HepG2 (cell line): ENCODE results near the gene NAGS. TPM values are rescaled to one million over a fixed set of nuclear protein-coding genes. Genes with fewer than 3 reads are reported as not detected.

Source experiments
- DNMT1 ChIP-seq: sonication (generic); formaldehyde crosslinking; IDR thresholded peaks from 2 replicates; pipeline ENCODE4 v1.5.1; 2020; ENCODE audit warnings: mild to moderate bottlenecking, missing genetic modification reagents
- EZH2 ChIP-seq: conservative IDR thresholded peaks from 2 replicates; pipeline ENCODE4 v1.6.1; 2012; ENCODE audit warnings: mild to moderate bottlenecking, low read depth, low read length, moderate library complexity
- FOSL1 ChIP-seq: sonication (generic); formaldehyde crosslinking; IDR thresholded peaks from 2 replicates; pipeline ENCODE4 v1.9.0; 2021; ENCODE audit warnings: missing genetic modification reagents, borderline replicate concordance
- FOXA3 ChIP-seq: IDR thresholded peaks from 2 replicates; pipeline ENCODE4 v1.6.1; 2016; ENCODE audit warnings: missing genetic modification reagents, missing compliant biosample characterization
- KDM2A ChIP-seq: sonication (generic); formaldehyde crosslinking; IDR thresholded peaks from 2 replicates; pipeline ENCODE4 v1.4.0; 2020; ENCODE audit warnings: low read depth, missing genetic modification reagents, borderline replicate concordance
- KDM3A ChIP-seq: IDR thresholded peaks from 2 replicates; pipeline ENCODE4 v1.6.1; 2018; ENCODE audit warnings: low read depth, missing compliant biosample characterization
- MIXL1 ChIP-seq: IDR thresholded peaks from 2 replicates; pipeline ENCODE4 v1.6.1; 2016
- PAWR ChIP-seq: sonication (generic); formaldehyde crosslinking; IDR thresholded peaks from 2 replicates; pipeline ENCODE4 v1.4.0; 2020; ENCODE audit warnings: missing genetic modification reagents, mild to moderate bottlenecking, borderline replicate concordance
- POGZ ChIP-seq: sonication (generic); formaldehyde crosslinking; IDR thresholded peaks from 2 replicates; pipeline ENCODE4 v1.4.0; 2020; ENCODE audit warnings: mild to moderate bottlenecking, missing genetic modification reagents
- PPARG ChIP-seq: conservative IDR thresholded peaks from 2 replicates; pipeline ENCODE4 v1.6.1; 2016; ENCODE audit warnings: missing biosample characterization, missing genetic modification reagents
- RARA ChIP-seq: IDR thresholded peaks from 2 replicates; pipeline ENCODE4 v1.6.1; 2016; ENCODE audit warnings: missing genetic modification reagents, missing compliant biosample characterization
- RNF2 ChIP-seq: fragments of 450-650 bp; conservative IDR thresholded peaks from 2 replicates; pipeline ENCODE4 v1.6.1; 2016; ENCODE audit warnings: low read depth
- ZBTB7A ChIP-seq: sonication (generic); formaldehyde crosslinking; IDR thresholded peaks from 2 replicates; pipeline ENCODE4 v1.8.0; 2022; ENCODE audit warnings: mild to moderate bottlenecking, missing genetic modification reagents
- ZNF569 ChIP-seq: sonication (generic); formaldehyde crosslinking; IDR thresholded peaks from 2 replicates; pipeline ENCODE4 v1.5.0; 2020; ENCODE audit warnings: mild to moderate bottlenecking, missing genetic modification reagents, moderate library complexity, borderline replicate concordance
- ZNF747 ChIP-seq: sonication (generic); formaldehyde crosslinking; IDR thresholded peaks from 2 replicates; pipeline ENCODE4 v1.8.1; 2023; ENCODE audit warnings: missing genetic modification reagents, mild to moderate bottlenecking, borderline replicate concordance
- polyA plus RNA-seq, 8 experiments: library from polyadenylated mRNA; depleted of rRNA in 3 of 8; stranded (reverse) in 7 of 8; unstranded in 1 of 8; fragments of >200 nt; fragmentation: Illumina TruSeq in 4 of 8; extraction: Trizol in 4 of 8; gene quantifications; 2 replicates each; pipeline versions ENCODE4 v1.2.1 to v1.2.3, GENCODE V29; 2011 to 2016; ENCODE audit warnings: low read depth in 4 of 8, missing spikeins in 1 of 8, mixed read lengths in 1 of 8; ENCODE audit not compliant: insufficient read depth in 1 of 8
- total RNA-seq, 5 experiments: library from RNA; depleted of rRNA; stranded (reverse); fragments of >200 nt; fragmentation: Illumina TruSeq; extraction: Trizol; gene quantifications; 2 replicates each; pipeline ENCODE4 v1.2.3, GENCODE V29; 2016; ENCODE audit warnings: low read depth in 1 of 5
- TF ChIP-seq, protein P1 (sequence below): sonication (generic); formaldehyde crosslinking; IDR thresholded peaks from 2 replicates; pipeline ENCODE4 v1.4.0; 2020; ENCODE audit warnings: missing genetic modification reagents
- TF ChIP-seq, protein P2 (sequence below): IDR thresholded peaks from 2 replicates; pipeline ENCODE4 v1.6.1; 2016; ENCODE audit warnings: mild to moderate bottlenecking, missing biosample characterization, missing genetic modification reagents
- TF ChIP-seq, protein P3 (sequence below): sonication (generic); formaldehyde crosslinking; IDR thresholded peaks from 2 replicates; pipeline ENCODE4 v1.8.1; 2023; ENCODE audit warnings: missing genetic modification reagents, mild to moderate bottlenecking, borderline replicate concordance
- TF ChIP-seq, protein P4 (sequence below), 2 experiments: sonication (generic) in 1 of 2; formaldehyde crosslinking in 1 of 2; IDR thresholded peaks; 2 replicates each; pipeline versions ENCODE4 v1.4.0 to v1.6.1; 2016 to 2020; ENCODE audit warnings: borderline replicate concordance in 1 of 2, low read depth in 1 of 2, mild to moderate bottlenecking in 1 of 2, missing genetic modification reagents in 1 of 2
- TF ChIP-seq, protein P5 (sequence below), 2 experiments: fragments of 450-650 bp in 1 of 2; sonication (generic) in 1 of 2; formaldehyde crosslinking; IDR thresholded peaks; 2 replicates each; pipeline versions ENCODE4 v1.5.0 to v1.8.0; 2020 to 2022; ENCODE audit warnings: mild to moderate bottlenecking in 1 of 2, missing genetic modification reagents in 1 of 2

NAGS gene
- total and polyA plus RNA-seq, 2 of the 13 experiments (the other 11 are each of a cell fraction or from before 2014, with no cell fraction given): 4.3 to 5.1 TPM

DNA sequence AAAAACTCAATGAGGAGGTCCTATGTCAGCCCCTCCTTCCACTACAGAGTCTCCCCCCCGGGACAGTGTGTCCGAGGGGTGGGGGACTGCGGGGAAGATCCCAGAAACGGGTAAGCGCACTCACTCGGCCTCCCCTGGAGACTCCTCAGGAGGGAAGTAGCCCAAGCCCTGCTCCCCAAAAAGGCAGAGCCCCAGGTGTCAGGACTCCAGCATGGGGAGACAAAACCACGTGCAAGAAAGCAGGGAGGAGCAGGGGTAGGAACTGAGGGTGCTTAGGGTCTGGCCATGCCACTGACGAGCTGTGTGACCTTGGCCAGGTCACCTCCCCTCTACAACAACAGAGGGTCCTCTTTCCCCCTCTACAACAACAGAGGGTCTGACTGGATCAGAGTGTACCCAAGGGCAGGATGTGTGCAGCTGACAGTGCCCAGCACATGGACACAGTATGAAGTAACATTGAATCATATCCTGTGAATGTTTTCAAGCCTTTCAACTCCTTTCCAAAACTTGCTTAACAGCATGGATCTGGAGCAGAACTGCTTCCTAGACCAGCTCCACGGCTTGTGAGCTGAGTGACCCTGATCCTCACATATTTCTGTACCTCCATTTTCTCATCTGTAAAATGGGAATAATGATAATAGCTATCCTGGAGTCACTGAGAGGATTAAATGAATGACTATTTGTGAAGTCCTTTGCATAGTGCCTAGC lies 2.1 kb upstream of the NAGS start (continued):
- peak; percentile 81; the same call in 1 of the 2 replicates for TF ChIP-seq MIXL1 (CRISPR knock-in tag)
- TF ChIP-seq, protein P1, sequence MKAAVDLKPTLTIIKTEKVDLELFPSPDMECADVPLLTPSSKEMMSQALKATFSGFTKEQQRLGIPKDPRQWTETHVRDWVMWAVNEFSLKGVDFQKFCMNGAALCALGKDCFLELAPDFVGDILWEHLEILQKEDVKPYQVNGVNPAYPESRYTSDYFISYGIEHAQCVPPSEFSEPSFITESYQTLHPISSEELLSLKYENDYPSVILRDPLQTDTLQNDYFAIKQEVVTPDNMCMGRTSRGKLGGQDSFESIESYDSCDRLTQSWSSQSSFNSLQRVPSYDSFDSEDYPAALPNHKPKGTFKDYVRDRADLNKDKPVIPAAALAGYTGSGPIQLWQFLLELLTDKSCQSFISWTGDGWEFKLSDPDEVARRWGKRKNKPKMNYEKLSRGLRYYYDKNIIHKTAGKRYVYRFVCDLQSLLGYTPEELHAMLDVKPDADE (CRISPR knock-in tag): no peak
- TF ChIP-seq, protein P2, sequence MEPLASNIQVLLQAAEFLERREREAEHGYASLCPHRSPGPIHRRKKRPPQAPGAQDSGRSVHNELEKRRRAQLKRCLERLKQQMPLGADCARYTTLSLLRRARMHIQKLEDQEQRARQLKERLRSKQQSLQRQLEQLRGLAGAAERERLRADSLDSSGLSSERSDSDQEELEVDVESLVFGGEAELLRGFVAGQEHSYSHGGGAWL (CRISPR knock-in tag): peak; percentile 52
- TF ChIP-seq, protein P3, sequence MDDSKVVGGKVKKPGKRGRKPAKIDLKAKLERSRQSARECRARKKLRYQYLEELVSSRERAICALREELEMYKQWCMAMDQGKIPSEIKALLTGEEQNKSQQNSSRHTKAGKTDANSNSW: no peak
- TF ChIP-seq FOXA3: peak; percentile 91
- TF ChIP-seq ZBTB7A (CRISPR knock-in tag): peak; percentile 99
- no peak for TF ChIP-seq DNMT1 (CRISPR knock-in tag)
- TF ChIP-seq ZNF569 (CRISPR knock-in tag): 0 out of 2 replicates have a peak, but pooled peaks have one; percentile 71
- 0 out of 2 replicates have a peak, but pooled peaks have one; percentile 32 for TF ChIP-seq POGZ (CRISPR knock-in tag)
- TF ChIP-seq KDM2A (CRISPR knock-in tag): peak; percentile 70
- TF ChIP-seq, protein P4, sequence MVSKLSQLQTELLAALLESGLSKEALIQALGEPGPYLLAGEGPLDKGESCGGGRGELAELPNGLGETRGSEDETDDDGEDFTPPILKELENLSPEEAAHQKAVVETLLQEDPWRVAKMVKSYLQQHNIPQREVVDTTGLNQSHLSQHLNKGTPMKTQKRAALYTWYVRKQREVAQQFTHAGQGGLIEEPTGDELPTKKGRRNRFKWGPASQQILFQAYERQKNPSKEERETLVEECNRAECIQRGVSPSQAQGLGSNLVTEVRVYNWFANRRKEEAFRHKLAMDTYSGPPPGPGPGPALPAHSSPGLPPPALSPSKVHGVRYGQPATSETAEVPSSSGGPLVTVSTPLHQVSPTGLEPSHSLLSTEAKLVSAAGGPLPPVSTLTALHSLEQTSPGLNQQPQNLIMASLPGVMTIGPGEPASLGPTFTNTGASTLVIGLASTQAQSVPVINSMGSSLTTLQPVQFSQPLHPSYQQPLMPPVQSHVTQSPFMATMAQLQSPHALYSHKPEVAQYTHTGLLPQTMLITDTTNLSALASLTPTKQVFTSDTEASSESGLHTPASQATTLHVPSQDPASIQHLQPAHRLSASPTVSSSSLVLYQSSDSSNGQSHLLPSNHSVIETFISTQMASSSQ (IDR thresholded peaks at IDR 0.05; ENCODE audit: low read depth): no peak
- TF ChIP-seq, protein P4 (CRISPR knock-in tag; IDR thresholded peaks at IDR 0.05; ENCODE audit: borderline replicate concordance): no peak
- TF ChIP-seq PAWR: no peak
- TF ChIP-seq RARA (CRISPR knock-in tag): peak; percentile 93
- TF ChIP-seq, protein P5, sequence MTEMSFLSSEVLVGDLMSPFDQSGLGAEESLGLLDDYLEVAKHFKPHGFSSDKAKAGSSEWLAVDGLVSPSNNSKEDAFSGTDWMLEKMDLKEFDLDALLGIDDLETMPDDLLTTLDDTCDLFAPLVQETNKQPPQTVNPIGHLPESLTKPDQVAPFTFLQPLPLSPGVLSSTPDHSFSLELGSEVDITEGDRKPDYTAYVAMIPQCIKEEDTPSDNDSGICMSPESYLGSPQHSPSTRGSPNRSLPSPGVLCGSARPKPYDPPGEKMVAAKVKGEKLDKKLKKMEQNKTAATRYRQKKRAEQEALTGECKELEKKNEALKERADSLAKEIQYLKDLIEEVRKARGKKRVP (CRISPR knock-in tag; IDR thresholded peaks at IDR 0.05): peak in 1 of 2 experiments; percentile 100; a peak in 2 of 4 replicates
- peak; percentile 44; the same call in 1 of the 2 replicates for TF ChIP-seq FOSL1 (CRISPR knock-in tag)
- TF ChIP-seq EZH2: no peak
- 0 out of 2 replicates have a peak, but pooled peaks have one; percentile 46 for TF ChIP-seq KDM3A (CRISPR knock-in tag)
- TF ChIP-seq RNF2: 0 out of 2 replicates have a peak, but pooled peaks have one; percentile 40
- TF ChIP-seq PPARG (CRISPR knock-in tag): no peak; the same call in 1 of the 2 replicates
- TF ChIP-seq ZNF747 (CRISPR knock-in tag): 0 out of 2 replicates have a peak, but pooled peaks have one; percentile 58
